GM21367 (cell line): ENCODE measurements around the gene PPM1H.

ENCODE experiments used
- ATAC-seq: cut with Tn5 transposase; IDR thresholded peaks from one replicate; pipeline ENCODE4 v1.9.1; 2021; ENCODE audit not compliant: unreplicated experiment

PPM1H gene

GRCh38 chr12:62627181-62627580 is 307.8 kb downstream of the PPM1H start:
- ATAC-seq, result no peak

GRCh38 chr12:62625228-62625627 is 309.7 kb downstream of the PPM1H start:
- ATAC-seq, result no peak

GRCh38 chr12:62622177-62622576 is 312.8 kb downstream of the PPM1H start:
- no peak for ATAC-seq

GRCh38 chr12:62621101-62621638 is 313.8 kb downstream of the PPM1H start:
- ATAC-seq, result no peak

GRCh38 chr12:62618930-62619329 is 316.0 kb downstream of the PPM1H start:
- no peak for ATAC-seq

- ATAC-seq, result no peak
Measured at GRCh38 chr12:62618319-62618718, 316.6 kb downstream of the PPM1H start.

- no peak for ATAC-seq
Measured at GRCh38 chr12:62613081-62613480, 321.9 kb downstream of the PPM1H start.

- ATAC-seq, result no peak
Measured at GRCh38 chr12:62606654-62607053, 328.3 kb downstream of the PPM1H start.

- ATAC-seq, result no peak
Measured at GRCh38 chr12:62605981-62606380, 329.0 kb downstream of the PPM1H start.

GRCh38 chr12:62604871-62605270 is 330.1 kb downstream of the PPM1H start:
- ATAC-seq, result no peak

- no peak for ATAC-seq
Measured at GRCh38 chr12:62604373-62604772, 330.6 kb downstream of the PPM1H start.

- ATAC-seq, result no peak
Measured at GRCh38 chr12:62603811-62604098, 331.2 kb downstream of the PPM1H start.

- peak; percentile 71 for ATAC-seq
Measured at GRCh38 chr12:62603061-62603810, 331.7 kb downstream of the PPM1H start.

GRCh38 chr12:62602255-62603060 is 332.5 kb downstream of the PPM1H start:
- ATAC-seq, result peak; percentile 58

GRCh38 chr12:62601765-62602164 is 333.2 kb downstream of the PPM1H start:
- ATAC-seq, result no peak

GRCh38 chr12:62599854-62600437 is 335.0 kb downstream of the PPM1H start:
- no peak for ATAC-seq

- no peak for ATAC-seq
Measured at GRCh38 chr12:62598846-62599245, 336.1 kb downstream of the PPM1H start.

- ATAC-seq, result no peak
Measured at GRCh38 chr12:62597253-62597652, 337.7 kb downstream of the PPM1H start.
